ENCODE results near the gene RSPH1. TPM values are rescaled to one million over a fixed set of nuclear protein-coding genes. Genes with fewer than 3 reads are reported as not detected.

Gene RSPH1
- total and polyA plus RNA-seq, 8 donors: 0.37 to 8.9 (median 1.8) TPM; not detected in 1

DNA sequence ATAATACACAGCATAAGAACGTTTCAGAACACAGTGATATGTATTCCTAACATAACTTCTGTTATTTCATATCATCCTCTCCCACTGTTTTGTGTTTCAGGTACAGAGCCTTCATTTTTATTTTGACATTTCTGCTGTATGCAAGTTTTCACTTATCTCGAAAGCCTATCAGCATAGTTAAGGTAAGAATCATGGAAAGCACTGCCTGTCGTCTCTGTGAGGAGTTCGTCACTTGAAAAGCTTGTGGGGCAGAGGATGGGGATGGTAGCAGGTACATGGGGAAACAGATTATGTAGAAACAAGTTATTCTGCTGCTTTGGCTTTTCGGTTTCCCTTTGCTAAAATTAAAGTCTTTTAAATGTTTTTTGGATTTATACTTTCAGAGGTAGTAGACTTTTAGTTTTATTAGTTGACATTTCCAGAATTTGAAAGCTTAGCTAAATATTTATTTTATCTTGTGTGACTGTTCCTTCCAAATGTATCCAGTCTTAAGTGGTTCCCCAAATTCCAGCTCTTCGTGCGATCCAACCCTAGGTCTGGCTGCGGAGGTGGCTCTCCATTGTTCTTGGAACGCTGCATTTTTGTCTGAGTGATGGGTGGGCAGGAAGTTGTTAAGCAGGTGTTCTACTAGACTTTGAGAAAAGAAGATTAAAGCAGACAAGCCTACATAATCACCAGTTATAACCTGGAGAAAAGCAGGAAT is 29.8 kb upstream of the RSPH1 start:
- 39 to 54% (median 46%) methylated on average over 9 of the region's 9 CpGs for WGBS, 5 donors
- H3K27ac ChIP-seq: peak overlapping the region; percentile 64 to 91 (median 82)

GRCh38 chr21:42525029-42525581 is 29.1 kb upstream of the RSPH1 start:
- peak overlapping the region; percentile 16 to 35 (median 28) for H3K4me3 ChIP-seq
- H3K36me3 ChIP-seq: peaks cover 8 to 43% (median 24%) of the 10 kb centered on the region in 4 donors
- intact Hi-C loops (cut with DNase I; ENCODE audit: low total_unique reads): no loop called here
- TF ChIP-seq, protein P1, sequence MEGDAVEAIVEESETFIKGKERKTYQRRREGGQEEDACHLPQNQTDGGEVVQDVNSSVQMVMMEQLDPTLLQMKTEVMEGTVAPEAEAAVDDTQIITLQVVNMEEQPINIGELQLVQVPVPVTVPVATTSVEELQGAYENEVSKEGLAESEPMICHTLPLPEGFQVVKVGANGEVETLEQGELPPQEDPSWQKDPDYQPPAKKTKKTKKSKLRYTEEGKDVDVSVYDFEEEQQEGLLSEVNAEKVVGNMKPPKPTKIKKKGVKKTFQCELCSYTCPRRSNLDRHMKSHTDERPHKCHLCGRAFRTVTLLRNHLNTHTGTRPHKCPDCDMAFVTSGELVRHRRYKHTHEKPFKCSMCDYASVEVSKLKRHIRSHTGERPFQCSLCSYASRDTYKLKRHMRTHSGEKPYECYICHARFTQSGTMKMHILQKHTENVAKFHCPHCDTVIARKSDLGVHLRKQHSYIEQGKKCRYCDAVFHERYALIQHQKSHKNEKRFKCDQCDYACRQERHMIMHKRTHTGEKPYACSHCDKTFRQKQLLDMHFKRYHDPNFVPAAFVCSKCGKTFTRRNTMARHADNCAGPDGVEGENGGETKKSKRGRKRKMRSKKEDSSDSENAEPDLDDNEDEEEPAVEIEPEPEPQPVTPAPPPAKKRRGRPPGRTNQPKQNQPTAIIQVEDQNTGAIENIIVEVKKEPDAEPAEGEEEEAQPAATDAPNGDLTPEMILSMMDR (IDR thresholded peaks at IDR 0.05): no peak
- TF ChIP-seq EP300 (IDR thresholded peaks at IDR 0.05): no peak
- no peak for TF ChIP-seq POLR2AphosphoS5 (IDR thresholded peaks at IDR 0.05)
- TF ChIP-seq POLR2A (IDR thresholded peaks at IDR 0.05): no peak
- 11 to 44% (median 18%) methylated on average over 15 of the region's 15 CpGs for WGBS, 5 donors
- peaks cover 49 to 87% (median 64%) of the 10 kb centered on the region in 4 donors for H3K4me1 ChIP-seq
- H3K9me3 ChIP-seq: no peaks in the 10 kb centered on the region
- peak in 1 of 2 donors; percentile 55 for DNase-seq
- H3K27me3 ChIP-seq: no peaks in the 10 kb centered on the region
- H3K27ac ChIP-seq: peak overlapping the region; percentile 42 to 91 (median 82)

More for the DNA sequence above, 29.8 kb upstream of the RSPH1 start:
- H3K36me3 ChIP-seq: peaks cover 6 to 39% (median 22%) of the 10 kb centered on the region in 4 donors
- intact Hi-C loops (cut with DNase I; ENCODE audit: low total_unique reads): no loop called here
- TF ChIP-seq POLR2AphosphoS5 (IDR thresholded peaks at IDR 0.05) (no peak), EP300 (IDR thresholded peaks at IDR 0.05) (no peak), POLR2A (IDR thresholded peaks at IDR 0.05) (no peak)
- TF ChIP-seq, protein P1 (IDR thresholded peaks at IDR 0.05): no peak
- H3K27me3 ChIP-seq: no peaks in the 10 kb centered on the region
- DNase-seq: no peak
- H3K4me3 ChIP-seq: no peak overlapping the region
- peaks cover 49 to 81% (median 62%) of the 10 kb centered on the region in 4 donors for H3K4me1 ChIP-seq
- H3K9me3 ChIP-seq: no peaks in the 10 kb centered on the region

DNA sequence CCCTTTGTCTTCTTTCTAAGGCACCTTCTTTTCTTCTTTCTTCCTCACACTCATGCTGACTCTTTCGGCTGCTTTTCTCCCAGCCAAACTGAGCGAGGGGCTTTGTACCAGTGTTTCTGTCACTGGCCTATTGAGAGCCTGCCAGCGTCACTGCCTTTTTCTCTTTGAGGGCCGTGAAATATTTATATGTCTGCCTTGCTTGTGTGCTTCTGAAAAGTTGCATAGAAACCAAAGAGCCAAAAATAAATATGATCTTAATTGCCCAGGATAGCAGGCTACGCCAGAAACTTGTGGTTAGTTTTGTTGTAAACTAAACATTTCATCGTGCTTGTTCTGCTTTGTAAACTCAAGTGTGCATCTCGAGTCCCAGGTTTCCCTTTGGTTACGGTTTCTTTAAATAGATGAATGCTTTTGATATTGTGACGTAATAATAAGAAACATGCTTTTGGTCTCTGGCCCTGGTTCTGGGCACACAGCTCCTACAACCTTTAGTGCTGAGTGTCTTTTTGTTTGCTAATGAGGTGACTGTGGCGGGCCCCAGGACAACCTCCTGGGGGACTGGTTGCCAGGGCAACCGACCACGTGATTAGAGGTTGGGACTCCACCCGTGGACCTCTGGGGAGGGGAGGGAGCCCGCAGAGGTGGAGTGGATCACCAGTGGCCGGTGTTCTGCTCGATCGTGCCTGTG is 28.5 kb upstream of the RSPH1 start:
- Histone ChIP-seq H3K4me3 (peak overlapping the region; percentile 16 to 35 (median 28)), H3K36me3 (peaks cover 8 to 45% (median 30%) of the 10 kb centered on the region in 4 donors), H3K4me1 (peaks cover 49 to 93% (median 64%) of the 10 kb centered on the region in 4 donors), H3K9me3 (no peaks in the 10 kb centered on the region), H3K27ac (peak overlapping the region; percentile 80 to 91 (median 82)), H3K27me3 (no peaks in the 10 kb centered on the region)
- TF ChIP-seq POLR2A (IDR thresholded peaks at IDR 0.05): no peak
- TF ChIP-seq POLR2AphosphoS5 (IDR thresholded peaks at IDR 0.05): peak in 2 of 3 donors; percentile 3 to 62
- TF ChIP-seq EP300 (IDR thresholded peaks at IDR 0.05): no peak
- WGBS, 5 donors: 10 to 16% (median 10%) methylated on average over 10 to 17 of the region's 17 CpGs
- intact Hi-C loops (cut with DNase I; ENCODE audit: low total_unique reads): no loop called here
- DNase-seq: peak; percentile 80 to 84

GRCh38 chr21:42523941-42524340 is 27.9 kb upstream of the RSPH1 start:
- 43 to 65% (median 48%) methylated on average over 9 of the region's 9 CpGs for WGBS, 5 donors
- Histone ChIP-seq H3K4me1 (peaks cover 49 to 99% (median 64%) of the 10 kb centered on the region in 4 donors), H3K9me3 (no peaks in the 10 kb centered on the region), H3K4me3 (peak overlapping the region in 1 of 4 donors; percentile 35), H3K36me3 (peaks cover 8 to 48% (median 33%) of the 10 kb centered on the region in 4 donors), H3K27me3 (no peaks in the 10 kb centered on the region), H3K27ac (peak overlapping the region; percentile 80 to 91 (median 82))
- intact Hi-C loops (cut with DNase I; ENCODE audit: low total_unique reads): no loop called here
- TF ChIP-seq POLR2A (IDR thresholded peaks at IDR 0.05) (no peak), POLR2AphosphoS5 (IDR thresholded peaks at IDR 0.05) (peak in 2 of 3 donors; percentile 28 to 51), EP300 (IDR thresholded peaks at IDR 0.05) (no peak)
- TF ChIP-seq, protein P1 (IDR thresholded peaks at IDR 0.05): no peak
- peak; percentile 54 to 67 for DNase-seq
